GM12892 (cell line): Measurements from ENCODE around the gene ABCC2.

Experiments
- DNase-seq: peaks from one replicate; pipeline ENCODE4 v3.0.0; 2011; ENCODE audit not compliant: insufficient read length
- FAIRE-seq: peaks from 2 replicates; lab custom pipeline; 2011; peaks lifted over from hg19 to GRCh38; lab: Jason Lieb, UNC
- POLR2A ChIP-seq: IDR thresholded peaks from 2 replicates; pipeline ENCODE4 v1.6.1; 2011; ENCODE audit warnings: low read depth, low read length, control low read depth
- POLR2AphosphoS5 ChIP-seq: IDR thresholded peaks from 2 replicates; pipeline ENCODE4 v1.6.1; 2011; ENCODE audit warnings: low read depth, low read length, control low read depth
- TAF1 ChIP-seq: IDR thresholded peaks from 2 replicates; pipeline ENCODE4 v1.6.1; 2011; ENCODE audit warnings: low read depth, mild to moderate bottlenecking, control low read depth, low read length, borderline replicate concordance

Gene ABCC2

DNA sequence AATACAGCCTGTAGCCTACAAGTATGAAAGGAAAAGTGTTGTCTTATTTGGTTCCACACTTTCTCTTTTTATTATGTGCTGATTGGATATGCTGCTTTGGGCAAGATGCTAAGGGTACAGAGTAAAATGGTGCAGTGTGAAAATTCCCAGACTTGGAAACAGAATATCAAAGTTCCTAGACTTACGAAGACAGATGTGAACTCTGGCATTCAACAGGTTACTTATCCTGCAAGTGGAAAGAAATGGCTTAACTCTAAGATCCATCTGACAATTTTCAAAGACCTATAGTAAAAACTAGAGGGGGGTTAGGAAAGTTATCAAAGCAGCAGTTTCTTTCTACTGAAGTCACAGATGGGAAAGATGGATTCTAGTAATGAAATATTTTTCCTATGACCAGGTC lies 26.3 kb upstream of the ABCC2 start:
- no peak for TF ChIP-seq POLR2AphosphoS5
- no peak for TF ChIP-seq POLR2A
- DNase-seq (no peak), FAIRE-seq (no peak)

GRCh38 chr10:99758211-99758891 lies 24.1 kb upstream of the ABCC2 start:
- TF ChIP-seq TAF1 (no peak), POLR2A (no peak), POLR2AphosphoS5 (no peak)
- FAIRE-seq (no peak), DNase-seq (no peak)

DNA sequence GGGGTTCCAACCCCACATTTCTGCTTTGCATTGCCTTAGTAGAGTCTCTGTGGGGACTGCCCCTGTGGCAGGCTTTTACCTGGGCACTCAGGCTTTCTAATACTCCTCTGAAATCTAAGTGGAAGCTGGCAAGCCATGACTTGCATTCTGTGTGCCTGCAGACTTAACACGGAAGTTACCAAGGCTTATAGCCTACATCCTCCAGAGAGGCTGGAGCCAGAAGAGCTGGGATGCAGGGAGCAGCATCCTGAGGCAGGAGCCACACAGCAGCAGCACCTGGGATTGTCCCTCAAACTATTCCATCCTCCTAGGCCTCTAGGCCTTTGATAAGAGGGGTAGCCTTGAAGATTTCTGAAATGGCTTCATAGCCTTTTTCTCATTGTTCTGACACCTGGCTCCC lies 22.1 kb upstream of the ABCC2 start:
- DNase-seq (no peak), FAIRE-seq (no peak)
- TF ChIP-seq POLR2A: no peak
- no peak for TF ChIP-seq POLR2AphosphoS5
- TF ChIP-seq TAF1: no peak

GRCh38 chr10:99761365-99761764 lies 21.1 kb upstream of the ABCC2 start:
- no peak for FAIRE-seq

DNA sequence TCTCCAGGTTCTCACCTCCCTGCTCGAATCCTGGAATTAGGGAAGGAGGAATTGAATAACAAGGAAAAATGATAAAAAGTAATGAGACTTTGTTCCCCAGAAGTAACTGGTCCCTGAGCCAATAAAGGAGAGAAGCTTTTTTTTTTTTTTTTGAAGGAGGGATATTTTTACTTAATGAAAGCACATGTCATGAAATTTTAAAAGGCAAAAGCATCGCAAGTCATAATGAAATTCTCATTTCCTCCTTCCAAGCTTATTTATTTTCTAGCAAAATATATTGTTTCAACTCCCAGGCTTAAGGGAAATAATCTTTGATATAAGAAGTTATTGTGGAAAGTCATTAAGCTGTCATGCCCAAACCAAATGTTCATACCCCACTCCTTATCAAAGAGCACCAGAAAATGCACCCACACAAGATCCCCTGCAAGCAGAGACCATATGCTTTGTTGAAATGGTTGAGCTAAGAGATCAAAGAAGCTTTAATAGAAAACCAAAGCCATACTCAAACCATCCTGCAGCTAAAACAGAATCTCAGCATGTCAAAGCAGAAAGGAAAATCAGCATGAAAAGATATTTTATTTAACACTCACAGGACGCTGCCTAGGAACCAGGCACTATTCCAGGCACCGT lies 16.7 kb upstream of the ABCC2 start:
- TF ChIP-seq POLR2A (no peak), POLR2AphosphoS5 (no peak), TAF1 (no peak)
- DNase-seq: no peak
- FAIRE-seq: no peak

More at GRCh38 chr10:99761365-99761764, 21.1 kb upstream of the ABCC2 start:
- TF ChIP-seq TAF1 (no peak), POLR2AphosphoS5 (no peak), POLR2A (no peak)
- no peak for DNase-seq

DNA sequence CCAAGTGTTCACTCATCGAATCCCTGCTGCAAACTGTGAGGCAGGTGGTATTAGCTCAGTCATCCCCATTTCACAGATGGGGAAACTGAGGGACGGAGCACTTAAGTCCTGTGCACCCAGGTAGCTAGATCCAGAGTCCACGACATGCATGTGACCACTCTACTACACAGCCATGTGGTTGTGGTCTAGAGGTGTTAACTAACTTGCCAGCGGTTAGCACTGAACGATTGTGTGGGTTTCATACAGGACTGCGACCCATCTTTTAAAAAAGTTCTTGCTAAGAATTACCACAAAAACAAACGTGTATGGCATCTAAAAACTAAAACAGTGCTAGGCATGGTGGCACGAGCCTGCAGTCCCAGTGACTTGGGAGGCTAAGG lies 16.1 kb upstream of the ABCC2 start:
- FAIRE-seq: no peak
- no peak for TF ChIP-seq TAF1
- DNase-seq: no peak

- no peak for TF ChIP-seq POLR2AphosphoS5
- TF ChIP-seq POLR2A: no peak
- no peak for TF ChIP-seq TAF1
- FAIRE-seq (no peak), DNase-seq (no peak)
Measured at GRCh38 chr10:99767901-99768300, 14.5 kb upstream of the ABCC2 start.

- TF ChIP-seq POLR2A (no peak), TAF1 (no peak), POLR2AphosphoS5 (no peak)
- no peak for FAIRE-seq
- DNase-seq: no peak
Measured at GRCh38 chr10:99768556-99768955, 13.9 kb upstream of the ABCC2 start.

DNA sequence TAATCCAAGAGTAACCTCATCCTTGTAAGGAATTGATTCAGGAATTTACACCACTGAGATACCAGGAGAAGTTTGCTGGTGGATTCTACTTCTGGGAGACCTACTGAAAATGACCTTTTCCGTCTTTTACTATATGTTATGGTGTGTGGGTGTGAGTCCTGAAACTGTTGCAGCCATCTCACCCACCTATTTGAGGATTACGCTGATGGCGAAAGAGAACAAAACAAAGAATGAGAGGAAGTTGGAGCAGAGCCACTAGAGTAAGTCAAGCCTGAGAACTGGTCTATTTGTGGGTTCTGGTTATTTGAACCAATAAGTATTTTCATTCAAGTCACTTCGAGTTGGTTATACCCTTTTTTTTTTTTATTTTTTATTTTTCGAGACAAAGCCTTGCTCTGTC lies 12.7 kb upstream of the ABCC2 start:
- TF ChIP-seq POLR2A (no peak), POLR2AphosphoS5 (no peak), TAF1 (no peak)
- DNase-seq: no peak
- FAIRE-seq: no peak

DNA sequence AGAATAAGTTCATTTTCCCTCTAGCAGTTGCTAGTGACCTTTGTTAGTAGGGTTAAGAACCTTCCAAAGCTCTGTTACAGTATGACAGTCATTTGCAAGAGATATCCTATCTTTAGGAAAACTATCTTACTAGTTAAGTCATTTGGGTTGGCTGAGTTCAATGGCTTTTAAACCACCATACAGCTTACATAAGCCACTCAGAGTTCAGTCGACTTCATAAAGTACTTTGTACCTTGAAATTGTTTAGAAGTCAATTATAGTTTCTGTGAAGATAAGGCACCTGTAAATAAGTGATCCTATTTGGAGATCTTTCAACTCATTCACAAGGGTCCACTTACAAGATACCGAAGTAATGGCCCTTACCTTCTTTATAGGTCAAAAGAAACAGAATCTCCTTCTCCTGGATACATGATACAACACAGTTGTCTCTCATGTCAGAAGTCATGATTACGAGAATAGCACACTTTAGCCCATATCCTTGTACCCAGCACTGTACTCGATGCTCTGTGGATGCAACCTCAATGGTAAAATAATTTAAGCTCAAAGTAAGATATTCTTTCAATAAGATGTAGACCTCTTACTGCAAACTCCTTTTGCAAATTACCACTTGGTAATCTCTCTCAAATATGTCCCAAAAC lies 11.9 kb upstream of the ABCC2 start:
- FAIRE-seq (no peak), DNase-seq (no peak)

GRCh38 chr10:99775850-99776249 lies 6.6 kb upstream of the ABCC2 start:
- FAIRE-seq (no peak), DNase-seq (no peak)
- no peak for TF ChIP-seq POLR2AphosphoS5
- no peak for TF ChIP-seq TAF1
- no peak for TF ChIP-seq POLR2A

More for the DNA sequence above, 11.9 kb upstream of the ABCC2 start:
- no peak for TF ChIP-seq POLR2AphosphoS5
- no peak for TF ChIP-seq POLR2A
- TF ChIP-seq TAF1: no peak
